Common myeloid progenitor, CD34-positive (primary cell): ENCODE data around the gene LIN52.
A peak's percentile ranks its signal among the peaks of the same experiment; 100 is the strongest.

Experiments
- CTCF ChIA-PET: fragments of 350-600 bp; sonication (Branson Sonifier 250); formaldehyde crosslinking; loops from one replicate; lab custom pipeline; 2021; ENCODE audit warnings: antibody characterized with exemption; lab: Charles Lee
- POLR2A ChIA-PET: fragments of 350-600 bp; sonication (Branson Sonifier 250); formaldehyde crosslinking; loops from one replicate; lab custom pipeline; 2021; ENCODE audit warnings: antibody characterized with exemption; lab: Charles Lee
- DNase-seq, 3 donors: peaks; one replicate each; pipeline versions ENCODE4 v3.0.0 to v3.0.0-alpha.2; 2013
- H3K27ac ChIP-seq, 2 experiments: 1 replicate in 1 of 2; 2 replicates in 1 of 2; pipeline ENCODE4 v1.7.0; 2013; ENCODE audit warnings: inconsistent platforms in 2 of 2, low read length in 2 of 2, mild to moderate bottlenecking in 2 of 2, low read depth in 1 of 2, moderate library complexity in 1 of 2; ENCODE audit not compliant: severe bottlenecking in 2 of 2, insufficient read depth in 1 of 2, poor library complexity in 1 of 2
- H3K27me3 ChIP-seq, 5 experiments: replicated peaks in 2 of 5; 1 replicate in 3 of 5; 2 replicates in 2 of 5; pipeline versions ENCODE4 v1.6.1 to v1.7.0; 2013; ENCODE audit warnings: low read length in 4 of 5, mild to moderate bottlenecking in 2 of 5, moderate library complexity in 2 of 5, inconsistent platforms in 1 of 5; ENCODE audit not compliant: insufficient read depth in 5 of 5, control insufficient read depth in 4 of 5
- H3K36me3 ChIP-seq, 4 experiments: 1 replicate in 2 of 4; 2 replicates in 2 of 4; pipeline versions ENCODE4 v1.6.1 to v1.7.0; 2013; ENCODE audit warnings: low read length in 3 of 4, control low read depth in 1 of 4, mild to moderate bottlenecking in 1 of 4; ENCODE audit not compliant: control insufficient read depth in 4 of 4, insufficient read depth in 4 of 4
- H3K4me1 ChIP-seq, 4 experiments: 1 replicate in 3 of 4; 2 replicates in 1 of 4; pipeline versions ENCODE4 v1.6.1 to v1.7.1; 2013; ENCODE audit warnings: low read length in 3 of 4, mild to moderate bottlenecking in 3 of 4, control low read depth in 1 of 4, inconsistent platforms in 1 of 4, moderate library complexity in 1 of 4; ENCODE audit not compliant: control insufficient read depth in 4 of 4, insufficient read depth in 4 of 4; ENCODE audit errors: control extremely low read depth in 1 of 4
- H3K4me3 ChIP-seq, 7 experiments: 1 replicate in 4 of 7; 2 replicates in 3 of 7; pipeline versions ENCODE4 v1.5.1 to v1.7.0; 2013; ENCODE audit warnings: mild to moderate bottlenecking in 7 of 7, low read length in 6 of 7, moderate library complexity in 6 of 7, inconsistent platforms in 2 of 7, low read depth in 2 of 7, control low read depth in 1 of 7; ENCODE audit not compliant: insufficient read depth in 4 of 7, control insufficient read depth in 1 of 7; ENCODE audit errors: extremely low read depth in 1 of 7
- H3K9me3 ChIP-seq, 5 experiments: 1 replicate in 4 of 5; 2 replicates in 1 of 5; pipeline versions ENCODE4 v1.6.1 to v1.7.1; 2013; ENCODE audit warnings: low read length in 4 of 5, mild to moderate bottlenecking in 2 of 5, inconsistent platforms in 1 of 5, low read depth in 1 of 5, moderate library complexity in 1 of 5; ENCODE audit not compliant: control insufficient read depth in 4 of 5, insufficient read depth in 2 of 5; ENCODE audit errors: control extremely low read depth in 1 of 5
- WGBS: methylation state at CpG from one replicate; pipeline ENCODE4 v1.1.5; 2013; ENCODE audit not compliant: insufficient coverage; 5-methylcytosine and 5-hydroxymethylcytosine counted together

The LIN52 gene

GRCh38 chr14:74127634-74128033 lies 42.9 kb downstream of the LIN52 start:
- peaks cover 0 to 4% (median 0%) of the 10 kb centered on the region in 5 experiments for H3K9me3 ChIP-seq
- 100% methylated on average over 1 of the region's 1 CpG for WGBS
- no peaks in the 10 kb centered on the region for H3K27me3 ChIP-seq
- POLR2A ChIA-PET: no interaction called here
- peak in 1 of 3 donors; percentile 1 for DNase-seq
- no peak overlapping the region for H3K27ac ChIP-seq
- peaks cover 0 to 8% (median 1%) of the 10 kb centered on the region in 4 experiments for H3K36me3 ChIP-seq
- CTCF ChIA-PET: interaction anchor here (1.4 kb wide), 1 partner anchor 13 kb away, joined by 3 read pairs; no protein-coding TSS in a partner anchor
- no peak overlapping the region for H3K4me3 ChIP-seq
- no peaks in the 10 kb centered on the region for H3K4me1 ChIP-seq

GRCh38 chr14:74133833-74134481 lies 49.2 kb downstream of the LIN52 start:
- H3K27ac ChIP-seq: no peak overlapping the region
- H3K27me3 ChIP-seq: no peaks in the 10 kb centered on the region
- ChIA-PET POLR2A (interaction anchor here (0.5 kb wide), 1 partner anchor 193 kb away, joined by 5 read pairs; no protein-coding TSS in a partner anchor), CTCF (interaction anchor here (1.0 to 1.8 kb wide), 2 partner anchors 10 to 17 kb away, joined by 3 to 5 read pairs; no protein-coding TSS in a partner anchor)
- H3K36me3 ChIP-seq: no peaks in the 10 kb centered on the region
- H3K9me3 ChIP-seq: no peaks in the 10 kb centered on the region
- 50% methylated on average over 2 of the region's 3 CpGs for WGBS
- peak in 2 of 3 donors; percentile 29 to 54 for DNase-seq
- no peak overlapping the region for H3K4me3 ChIP-seq
- H3K4me1 ChIP-seq: peaks cover 8 to 12% (median 10%) of the 10 kb centered on the region in 4 experiments

GRCh38 chr14:74134484-74134883 lies 49.7 kb downstream of the LIN52 start:
- peaks cover 8 to 12% (median 10%) of the 10 kb centered on the region in 4 experiments for H3K4me1 ChIP-seq
- POLR2A ChIA-PET: interaction anchor here (0.5 kb wide), 1 partner anchor 194 kb away, joined by 5 read pairs; no protein-coding TSS in a partner anchor
- H3K36me3 ChIP-seq: no peaks in the 10 kb centered on the region

DNA sequence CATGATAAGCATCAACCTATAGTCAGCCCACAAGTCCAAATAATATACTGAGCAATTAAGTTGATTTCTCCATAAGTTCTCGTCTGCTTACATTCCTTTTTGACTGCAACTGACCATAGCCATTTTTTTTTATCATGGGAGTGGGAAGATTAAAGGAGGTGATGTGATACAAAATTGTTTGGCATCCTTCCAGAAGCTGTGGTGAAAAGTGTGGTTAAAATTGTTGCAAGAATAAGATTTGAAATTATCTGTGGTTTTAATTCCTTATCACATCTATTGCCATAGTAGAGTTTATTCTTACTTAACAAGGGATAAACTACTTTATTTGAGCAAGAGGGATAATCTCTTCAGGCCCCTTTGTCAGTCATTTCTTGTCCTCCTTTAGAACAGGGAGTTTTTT lies 50.7 kb downstream of the LIN52 start:
- no CpG with 5 or more reads among the region's 1 CpG for WGBS
- Histone ChIP-seq H3K4me1 (peaks cover 8 to 12% (median 10%) of the 10 kb centered on the region in 4 experiments), H3K27me3 (no peaks in the 10 kb centered on the region), H3K9me3 (no peaks in the 10 kb centered on the region), H3K27ac (no peak overlapping the region), H3K36me3 (no peaks in the 10 kb centered on the region), H3K4me3 (no peak overlapping the region)
- ChIA-PET POLR2A (no interaction called here), CTCF (no interaction called here)
- peak in 2 of 3 donors; percentile 6 to 16 for DNase-seq

More at GRCh38 chr14:74134484-74134883, 49.7 kb downstream of the LIN52 start:
- Histone ChIP-seq H3K9me3 (no peaks in the 10 kb centered on the region), H3K4me3 (no peak overlapping the region), H3K27me3 (no peaks in the 10 kb centered on the region), H3K27ac (no peak overlapping the region)
- CTCF ChIA-PET: interaction anchor here (1.0 kb wide), 1 partner anchor 17 kb away, joined by 3 read pairs; no protein-coding TSS in a partner anchor
- peak in 2 of 3 donors; percentile 0 to 9 for DNase-seq

DNA sequence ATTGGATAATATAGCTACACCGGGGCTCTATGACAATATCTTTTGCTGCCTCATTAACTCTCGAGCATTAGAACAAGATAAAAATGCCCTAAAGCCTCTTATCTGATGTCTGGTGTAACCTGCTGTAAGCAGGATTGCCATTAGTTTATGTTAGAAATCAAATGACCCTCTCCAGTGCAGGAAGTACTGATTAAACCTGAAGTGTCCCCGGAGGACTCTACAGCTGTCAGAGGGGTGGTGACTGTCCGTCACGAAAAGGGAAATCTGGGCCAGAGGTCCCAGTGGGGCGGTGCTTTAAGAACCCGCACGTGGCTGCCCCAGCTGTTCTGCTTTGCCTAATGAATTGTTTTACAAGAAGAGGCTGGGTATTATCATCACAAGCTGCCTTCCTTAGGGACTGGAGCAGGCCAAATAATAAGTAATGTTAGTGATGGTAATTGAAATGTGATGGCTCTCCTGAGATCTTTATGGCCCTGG lies 55.7 kb downstream of the LIN52 start:
- WGBS: 91% methylated on average over 7 of the region's 8 CpGs
- POLR2A ChIA-PET: no interaction called here

GRCh38 chr14:74141703-74142102 lies 56.9 kb downstream of the LIN52 start:
- H3K27ac ChIP-seq: no peak overlapping the region
- no peaks in the 10 kb centered on the region for H3K9me3 ChIP-seq
- ChIA-PET CTCF (no interaction called here), POLR2A (no interaction called here)
- no peaks in the 10 kb centered on the region for H3K36me3 ChIP-seq
- no peak overlapping the region for H3K4me3 ChIP-seq
- WGBS: 100% methylated on average over 3 of the region's 3 CpGs
- no peaks in the 10 kb centered on the region for H3K27me3 ChIP-seq
- no peak for DNase-seq
- H3K4me1 ChIP-seq: no peaks in the 10 kb centered on the region

More for the DNA sequence above, 55.7 kb downstream of the LIN52 start:
- no peak for DNase-seq
- Histone ChIP-seq H3K27me3 (no peaks in the 10 kb centered on the region), H3K36me3 (no peaks in the 10 kb centered on the region), H3K4me3 (no peak overlapping the region), H3K4me1 (no peaks in the 10 kb centered on the region), H3K9me3 (no peaks in the 10 kb centered on the region), H3K27ac (no peak overlapping the region)
- CTCF ChIA-PET: interaction anchor here (0.9 to 1.4 kb wide), 4 partner anchors 12 to 41 kb away, joined by 3 to 4 read pairs (median 3); no protein-coding TSS in a partner anchor

GRCh38 chr14:74142523-74142922 lies 57.8 kb downstream of the LIN52 start:
- CTCF ChIA-PET: interaction anchor here (1.3 kb wide), 1 partner anchor 11 kb away, joined by 3 read pairs; no protein-coding TSS in a partner anchor
- Histone ChIP-seq H3K27ac (no peak overlapping the region), H3K27me3 (no peaks in the 10 kb centered on the region), H3K4me3 (no peak overlapping the region), H3K9me3 (no peaks in the 10 kb centered on the region), H3K4me1 (no peaks in the 10 kb centered on the region), H3K36me3 (no peaks in the 10 kb centered on the region)
- no CpG with 5 or more reads among the region's 4 CpGs for WGBS
- POLR2A ChIA-PET: no interaction called here
- DNase-seq: no peak
